HEK293 (cell line): ENCODE results near the gene CHEK2.

Experiments used
- TRIM28 ChIP-seq: IDR thresholded peaks from 2 replicates; pipeline ENCODE4 v1.6.1; 2011; ENCODE audit warnings: low read length, control low read depth, borderline replicate concordance
- ZBTB8A ChIP-seq: fragments of 450-650 bp; formaldehyde crosslinking; IDR thresholded peaks from 2 replicates; pipeline ENCODE4 v1.5.1; 2016; ENCODE audit warnings: missing biosample characterization, missing genetic modification characterization
- ZNF138 ChIP-seq: fragments of 450-650 bp; formaldehyde crosslinking; IDR thresholded peaks from 2 replicates; pipeline ENCODE4 v1.5.1; 2016; ENCODE audit warnings: missing biosample characterization, missing genetic modification characterization, borderline replicate concordance
- ZNF174 ChIP-seq: fragments of 450-650 bp; formaldehyde crosslinking; IDR thresholded peaks from 2 replicates; pipeline ENCODE4 v1.5.0; 2017; ENCODE audit warnings: missing biosample characterization, mild to moderate bottlenecking, missing genetic modification characterization
- ZNF175 ChIP-seq: fragments of 450-650 bp; formaldehyde crosslinking; IDR thresholded peaks from 2 replicates; pipeline ENCODE4 v1.5.1; 2016; ENCODE audit warnings: missing biosample characterization, missing genetic modification characterization
- ZNF274 ChIP-seq, 2 experiments: fragments of 200-500 bp in 1 of 2; fragments of 450-650 bp in 1 of 2; sonication (Bioruptor generic) in 1 of 2; formaldehyde crosslinking in 1 of 2; IDR thresholded peaks; 2 replicates each; pipeline versions ENCODE4 v1.5.1 to v1.6.1; 2014 to 2016; ENCODE audit warnings: borderline replicate concordance in 1 of 2, inconsistent platforms in 1 of 2, low read length in 1 of 2, missing biosample characterization in 1 of 2, missing genetic modification characterization in 1 of 2
- ZNF311 ChIP-seq: fragments of 450-650 bp; formaldehyde crosslinking; IDR thresholded peaks from 2 replicates; pipeline ENCODE4 v1.5.1; 2017; ENCODE audit warnings: missing biosample characterization, missing genetic modification characterization, borderline replicate concordance
- ZNF670 ChIP-seq: fragments of 450-650 bp; formaldehyde crosslinking; IDR thresholded peaks from 2 replicates; pipeline ENCODE4 v1.5.1; 2016; ENCODE audit warnings: missing biosample characterization, missing genetic modification characterization, low read depth
- TF ChIP-seq, protein P1 (sequence below): fragments of 450-650 bp; formaldehyde crosslinking; IDR thresholded peaks from 2 replicates; pipeline ENCODE4 v1.5.1; 2016; ENCODE audit warnings: missing biosample characterization, missing genetic modification characterization
- TF ChIP-seq, protein P2 (sequence below): fragments of 450-650 bp; formaldehyde crosslinking; IDR thresholded peaks from 2 replicates; pipeline ENCODE4 v1.5.1; 2016; ENCODE audit warnings: missing biosample characterization, missing genetic modification characterization
- TF ChIP-seq, protein P3 (sequence below): fragments of 450-650 bp; formaldehyde crosslinking; IDR thresholded peaks from 2 replicates; pipeline ENCODE4 v1.5.1; 2016; ENCODE audit warnings: missing biosample characterization, missing genetic modification characterization

DNA sequence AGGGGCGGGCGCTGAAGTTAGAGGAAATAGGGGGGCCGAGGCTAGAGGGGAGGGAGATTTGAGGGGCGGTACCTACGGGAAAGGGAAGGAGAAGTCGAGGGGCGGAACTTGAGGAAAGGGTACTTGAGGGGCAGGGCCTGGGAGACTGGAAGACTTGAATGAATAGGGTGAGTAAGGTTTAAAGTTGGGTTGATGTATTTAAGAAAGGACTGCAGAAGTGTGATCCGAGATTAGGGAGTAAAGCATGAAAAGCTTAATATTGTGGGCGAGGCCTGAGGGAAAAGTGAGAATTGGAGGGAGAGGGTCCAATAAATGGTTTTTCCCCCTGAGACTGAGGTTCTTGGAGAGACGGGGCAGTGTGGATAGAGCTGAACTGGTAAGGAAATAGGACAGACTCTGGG is 942 bp upstream of the CHEK2 start:
- no peak for TF ChIP-seq ZNF175
- no peak for TF ChIP-seq ZNF174 (tag by site-specific recombination)
- TF ChIP-seq, protein P1, sequence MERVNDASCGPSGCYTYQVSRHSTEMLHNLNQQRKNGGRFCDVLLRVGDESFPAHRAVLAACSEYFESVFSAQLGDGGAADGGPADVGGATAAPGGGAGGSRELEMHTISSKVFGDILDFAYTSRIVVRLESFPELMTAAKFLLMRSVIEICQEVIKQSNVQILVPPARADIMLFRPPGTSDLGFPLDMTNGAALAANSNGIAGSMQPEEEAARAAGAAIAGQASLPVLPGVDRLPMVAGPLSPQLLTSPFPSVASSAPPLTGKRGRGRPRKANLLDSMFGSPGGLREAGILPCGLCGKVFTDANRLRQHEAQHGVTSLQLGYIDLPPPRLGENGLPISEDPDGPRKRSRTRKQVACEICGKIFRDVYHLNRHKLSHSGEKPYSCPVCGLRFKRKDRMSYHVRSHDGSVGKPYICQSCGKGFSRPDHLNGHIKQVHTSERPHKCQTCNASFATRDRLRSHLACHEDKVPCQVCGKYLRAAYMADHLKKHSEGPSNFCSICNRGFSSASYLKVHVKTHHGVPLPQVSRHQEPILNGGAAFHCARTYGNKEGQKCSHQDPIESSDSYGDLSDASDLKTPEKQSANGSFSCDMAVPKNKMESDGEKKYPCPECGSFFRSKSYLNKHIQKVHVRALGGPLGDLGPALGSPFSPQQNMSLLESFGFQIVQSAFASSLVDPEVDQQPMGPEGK: no peak; the same call in 1 of the 2 replicates
- no peak for TF ChIP-seq ZNF274 (IDR thresholded peaks at IDR 0.05; ENCODE audit: low read length)
- no peak for TF ChIP-seq ZNF274 (tag by site-specific recombination; IDR thresholded peaks at IDR 0.05; ENCODE audit: borderline replicate concordance)
- TF ChIP-seq ZNF311 (tag by site-specific recombination): no peak
- TF ChIP-seq ZBTB8A (tag by site-specific recombination): no peak
- TF ChIP-seq, protein P2, sequence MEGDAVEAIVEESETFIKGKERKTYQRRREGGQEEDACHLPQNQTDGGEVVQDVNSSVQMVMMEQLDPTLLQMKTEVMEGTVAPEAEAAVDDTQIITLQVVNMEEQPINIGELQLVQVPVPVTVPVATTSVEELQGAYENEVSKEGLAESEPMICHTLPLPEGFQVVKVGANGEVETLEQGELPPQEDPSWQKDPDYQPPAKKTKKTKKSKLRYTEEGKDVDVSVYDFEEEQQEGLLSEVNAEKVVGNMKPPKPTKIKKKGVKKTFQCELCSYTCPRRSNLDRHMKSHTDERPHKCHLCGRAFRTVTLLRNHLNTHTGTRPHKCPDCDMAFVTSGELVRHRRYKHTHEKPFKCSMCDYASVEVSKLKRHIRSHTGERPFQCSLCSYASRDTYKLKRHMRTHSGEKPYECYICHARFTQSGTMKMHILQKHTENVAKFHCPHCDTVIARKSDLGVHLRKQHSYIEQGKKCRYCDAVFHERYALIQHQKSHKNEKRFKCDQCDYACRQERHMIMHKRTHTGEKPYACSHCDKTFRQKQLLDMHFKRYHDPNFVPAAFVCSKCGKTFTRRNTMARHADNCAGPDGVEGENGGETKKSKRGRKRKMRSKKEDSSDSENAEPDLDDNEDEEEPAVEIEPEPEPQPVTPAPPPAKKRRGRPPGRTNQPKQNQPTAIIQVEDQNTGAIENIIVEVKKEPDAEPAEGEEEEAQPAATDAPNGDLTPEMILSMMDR (tag by site-specific recombination): no peak
- no peak for TF ChIP-seq ZNF670 (tag by site-specific recombination)
- TF ChIP-seq ZNF138 (tag by site-specific recombination): no peak
- no peak for TF ChIP-seq TRIM28
- TF ChIP-seq, protein P3, sequence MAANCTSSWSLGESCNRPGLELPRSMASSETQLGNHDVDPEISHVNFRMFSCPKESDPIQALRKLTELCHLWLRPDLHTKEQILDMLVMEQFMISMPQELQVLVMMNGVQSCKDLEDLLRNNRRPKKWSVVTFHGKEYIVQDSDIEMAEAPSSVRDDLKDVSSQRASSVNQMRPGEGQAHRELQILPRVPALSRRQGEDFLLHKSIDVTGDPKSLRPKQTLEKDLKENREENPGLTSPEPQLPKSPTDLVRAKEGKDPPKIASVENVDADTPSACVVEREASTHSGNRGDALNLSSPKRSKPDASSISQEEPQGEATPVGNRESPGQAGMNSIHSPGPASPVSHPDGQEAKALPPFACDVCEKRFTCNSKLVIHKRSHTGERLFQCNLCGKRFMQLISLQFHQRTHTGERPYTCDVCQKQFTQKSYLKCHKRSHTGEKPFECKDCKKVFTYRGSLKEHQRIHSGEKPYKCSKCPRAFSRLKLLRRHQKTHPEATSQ (tag by site-specific recombination): no peak
